GM12874 (cell line): ENCODE measurements around the gene ARFGAP3.

ENCODE experiments used
- TF ChIP-seq, protein P1 (sequence below): IDR thresholded peaks from 2 replicates; pipeline ENCODE4 v1.5.1; 2011; ENCODE audit warnings: low read depth, mild to moderate bottlenecking, control low read depth, low read length, moderate library complexity; ENCODE audit not compliant: insufficient read depth

The ARFGAP3 gene

GRCh38 chr22:42805998-42806830 lies 50.9 kb downstream of the ARFGAP3 start:
- TF ChIP-seq, protein P1, sequence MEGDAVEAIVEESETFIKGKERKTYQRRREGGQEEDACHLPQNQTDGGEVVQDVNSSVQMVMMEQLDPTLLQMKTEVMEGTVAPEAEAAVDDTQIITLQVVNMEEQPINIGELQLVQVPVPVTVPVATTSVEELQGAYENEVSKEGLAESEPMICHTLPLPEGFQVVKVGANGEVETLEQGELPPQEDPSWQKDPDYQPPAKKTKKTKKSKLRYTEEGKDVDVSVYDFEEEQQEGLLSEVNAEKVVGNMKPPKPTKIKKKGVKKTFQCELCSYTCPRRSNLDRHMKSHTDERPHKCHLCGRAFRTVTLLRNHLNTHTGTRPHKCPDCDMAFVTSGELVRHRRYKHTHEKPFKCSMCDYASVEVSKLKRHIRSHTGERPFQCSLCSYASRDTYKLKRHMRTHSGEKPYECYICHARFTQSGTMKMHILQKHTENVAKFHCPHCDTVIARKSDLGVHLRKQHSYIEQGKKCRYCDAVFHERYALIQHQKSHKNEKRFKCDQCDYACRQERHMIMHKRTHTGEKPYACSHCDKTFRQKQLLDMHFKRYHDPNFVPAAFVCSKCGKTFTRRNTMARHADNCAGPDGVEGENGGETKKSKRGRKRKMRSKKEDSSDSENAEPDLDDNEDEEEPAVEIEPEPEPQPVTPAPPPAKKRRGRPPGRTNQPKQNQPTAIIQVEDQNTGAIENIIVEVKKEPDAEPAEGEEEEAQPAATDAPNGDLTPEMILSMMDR = no peak

DNA sequence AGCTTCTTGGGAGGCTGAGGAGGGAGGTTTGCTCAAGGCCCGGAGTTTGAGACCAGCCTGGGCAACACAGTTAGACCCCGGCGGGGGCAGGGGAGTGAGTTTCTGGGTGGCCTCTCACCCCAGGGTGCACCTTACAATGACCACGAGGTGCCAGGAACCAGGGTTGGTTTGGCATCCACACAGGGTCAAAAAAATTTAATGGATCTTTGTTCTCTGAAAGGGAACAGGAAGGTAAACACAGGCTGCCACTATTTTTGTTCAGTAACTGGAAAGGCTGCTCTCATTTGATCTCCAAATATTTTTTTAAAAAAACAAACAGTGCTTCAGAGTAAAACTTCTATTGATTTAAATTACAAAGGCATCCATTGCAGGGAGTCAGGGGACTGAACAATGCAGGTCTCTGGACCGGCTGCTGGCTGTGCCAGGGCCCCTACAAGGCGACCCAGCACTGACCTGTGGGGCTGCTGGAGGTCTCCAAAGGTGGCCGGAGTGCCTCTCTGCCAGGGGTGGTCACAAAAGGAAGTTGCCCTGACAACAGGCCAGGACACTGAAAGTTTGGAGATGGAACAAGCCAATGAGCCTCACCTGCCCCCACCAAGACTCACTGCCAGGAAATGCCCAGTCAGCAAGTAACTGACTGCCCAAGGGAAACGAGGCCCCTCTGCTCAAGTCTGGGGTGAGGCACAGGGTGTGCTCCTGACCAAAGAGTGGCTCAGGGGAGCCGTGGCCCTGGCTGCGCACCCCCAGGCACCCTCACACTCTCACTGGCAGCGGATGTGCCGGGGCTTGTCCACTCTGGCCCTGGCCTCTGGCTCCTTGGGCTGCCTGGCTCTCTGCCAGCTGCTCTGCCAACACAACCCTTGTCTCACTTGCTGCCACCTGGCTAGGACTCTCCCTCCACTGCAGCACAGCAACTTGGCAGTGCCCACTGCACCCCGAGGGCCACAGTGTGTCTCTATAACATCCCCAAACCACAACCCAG lies 51.8 kb downstream of the ARFGAP3 start:
- TF ChIP-seq, protein P1 = no peak

DNA sequence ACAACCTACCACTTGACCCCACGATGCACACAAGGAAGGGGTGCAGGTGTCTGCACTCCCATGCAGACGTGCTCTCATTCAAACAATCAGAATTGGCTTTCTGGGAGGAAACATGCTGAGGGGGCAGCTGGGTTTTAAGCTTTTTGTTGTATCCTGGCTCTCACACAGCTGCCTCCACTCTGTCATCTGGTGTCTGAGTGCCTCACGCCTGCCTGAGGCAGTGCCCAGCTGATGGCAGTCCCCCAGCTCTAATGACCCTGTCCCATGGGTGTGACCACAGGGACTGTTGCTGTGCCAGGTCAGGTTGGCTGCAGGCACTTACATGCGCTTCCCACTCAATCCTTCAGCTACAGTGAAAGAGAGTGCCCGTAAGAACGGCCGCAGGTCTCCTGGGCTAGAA lies 53.7 kb downstream of the ARFGAP3 start:
- TF ChIP-seq, protein P1 = no peak

DNA sequence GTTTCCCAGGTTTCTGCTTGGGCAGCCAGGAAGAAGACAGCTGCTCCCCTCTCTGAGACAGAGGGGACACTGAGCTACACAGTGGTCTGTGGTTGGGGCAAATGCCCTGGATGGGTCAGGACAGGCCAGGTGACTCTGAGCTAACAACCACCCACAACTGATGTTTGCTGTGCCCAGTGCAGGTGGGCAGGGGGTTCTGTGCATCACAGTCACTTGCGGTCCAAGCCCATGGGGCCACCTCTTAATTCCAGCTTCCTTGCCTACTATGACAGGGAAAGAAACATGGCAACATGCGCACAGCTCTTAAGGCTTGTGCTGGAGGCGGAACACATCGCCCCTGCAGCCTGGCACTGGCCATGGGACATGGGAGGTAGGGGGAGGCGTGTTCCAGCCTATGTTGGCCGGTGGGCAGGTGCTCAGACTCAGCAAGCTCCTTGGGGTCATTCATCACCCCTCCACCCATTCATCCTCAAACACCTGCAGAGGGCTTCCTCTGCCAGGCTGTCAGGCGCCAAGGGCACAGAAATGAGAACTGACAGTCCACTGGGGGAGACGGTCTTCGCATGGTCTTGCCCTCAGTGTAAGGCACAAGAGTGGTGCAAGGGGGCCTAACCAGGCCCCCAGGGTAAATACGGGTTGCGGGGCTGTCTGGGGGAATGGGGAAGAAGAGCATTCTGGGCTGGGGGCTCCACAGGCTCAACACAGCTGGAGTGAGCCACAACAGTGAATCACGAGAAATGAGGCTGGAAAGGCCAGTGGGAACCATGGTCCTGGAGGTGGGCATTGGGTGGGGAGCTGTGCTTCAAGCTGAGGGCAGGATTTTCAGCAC lies 55.6 kb downstream of the ARFGAP3 start:
- TF ChIP-seq, protein P1 = no peak

- TF ChIP-seq, protein P1 = no peak
Observed at GRCh38 chr22:42800451-42801251, 56.4 kb downstream of the ARFGAP3 start.

DNA sequence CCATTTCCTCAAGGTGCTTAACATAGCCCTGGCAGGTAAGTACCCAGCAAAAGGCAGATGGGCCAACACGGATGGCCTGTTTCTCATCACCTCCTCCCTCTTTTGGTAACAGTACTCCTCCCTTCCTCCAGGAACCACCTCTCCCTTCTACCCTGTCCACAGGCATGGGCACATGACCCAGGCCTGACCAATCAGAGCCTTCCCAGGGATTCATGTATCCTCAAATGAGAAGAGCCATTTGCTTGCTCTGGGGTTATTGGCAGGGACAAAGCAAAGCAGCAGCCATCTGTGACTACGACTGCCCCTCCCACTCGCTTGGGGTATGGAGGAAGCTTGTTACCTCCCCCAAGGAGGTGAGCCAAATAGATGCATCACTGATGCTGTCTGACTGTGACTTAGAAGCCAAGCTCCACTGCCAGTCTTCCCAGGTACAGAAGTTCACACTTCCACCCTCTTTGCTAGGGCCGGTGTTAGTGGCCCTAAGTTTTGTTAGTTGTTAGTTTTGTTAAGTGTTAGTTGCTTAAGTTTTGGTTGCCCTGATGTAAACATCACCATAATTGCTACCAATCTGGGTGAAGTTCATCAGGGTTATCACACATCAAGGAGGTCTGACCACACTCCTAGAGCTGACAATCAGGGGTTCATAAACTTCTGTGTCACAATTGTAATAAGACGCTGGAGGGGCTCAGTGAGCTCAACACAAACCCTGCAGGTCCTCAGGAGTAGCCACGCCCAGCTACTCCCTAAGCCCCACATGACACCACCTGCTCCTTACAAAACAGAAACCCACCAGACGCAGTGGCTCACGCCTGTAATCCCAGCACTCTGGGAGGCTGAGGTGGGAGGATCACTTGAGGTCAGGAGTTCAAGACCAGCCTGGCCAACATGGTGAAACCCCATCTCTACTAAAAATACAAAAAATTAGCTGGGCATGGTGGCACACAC lies 57.3 kb downstream of the ARFGAP3 start:
- TF ChIP-seq, protein P1 = no peak
